ENCODE data around the gene PACC1. TPM values are rescaled to one million over a fixed set of nuclear protein-coding genes. Genes with fewer than 3 reads are reported as not detected.

The PACC1 gene
- polyA plus RNA-seq, 4 donors: 0.67 to 4.1 (median 2.5) TPM

DNA sequence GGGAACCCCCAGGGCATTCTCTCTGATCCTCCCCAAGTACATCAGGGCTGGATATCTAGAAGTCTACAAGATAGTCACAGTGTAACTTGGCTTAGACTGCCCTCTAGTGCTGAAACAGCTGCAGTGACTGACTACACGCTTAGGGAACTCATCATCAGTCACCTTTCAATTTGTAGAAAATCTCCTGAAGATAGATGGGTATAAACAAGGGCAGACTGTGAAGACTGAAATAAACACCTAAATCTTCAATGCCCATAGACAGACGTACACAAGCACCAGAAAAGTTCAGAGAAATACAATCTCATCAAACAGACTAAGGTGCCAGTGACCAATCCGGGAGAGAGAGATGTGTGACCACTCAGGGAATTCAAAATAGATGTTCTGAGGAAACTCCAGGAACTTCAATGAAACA, 46.6 kb downstream of the PACC1 start:
- WGBS, 3 donors: 69 to 74% (median 74%) methylated on average over 3 of the region's 3 CpGs
- Histone ChIP-seq H3K27me3 (ENCODE audit: control insufficient read depth in 3 of 3, insufficient read depth in 3 of 3, low read length in 3 of 3) (no peaks in the 10 kb centered on the region), H3K4me1 (ENCODE audit: control insufficient read depth in 3 of 3, insufficient read depth in 2 of 3, low read depth in 1 of 3, low read length in 2 of 3) (no peaks in the 10 kb centered on the region), H3K27ac (ENCODE audit: low read depth in 1 of 3, low read length in 2 of 3) (no peak overlapping the region), H3K4me3 (ENCODE audit: low read depth in 1 of 3, low read length in 3 of 3) (no peak overlapping the region), H3K36me3 (ENCODE audit: control insufficient read depth in 3 of 3, insufficient read depth in 2 of 3, low read depth in 1 of 3, low read length in 3 of 3) (peaks cover 2 to 24% (median 7%) of the 10 kb centered on the region in 3 donors), H3K9me3 (ENCODE audit: control insufficient read depth in 2 of 2, insufficient read depth in 1 of 2, low read depth in 1 of 2, low read length in 1 of 2) (peaks cover 0 to 21% of the 10 kb centered on the region in 2 donors)
- peak; percentile 48 to 77 for DNase-seq
- no peak for FAIRE-seq

- Histone ChIP-seq H3K9me3 (ENCODE audit: control insufficient read depth in 2 of 2, insufficient read depth in 1 of 2, low read depth in 1 of 2, low read length in 1 of 2) (peaks cover 0 to 21% of the 10 kb centered on the region in 2 donors), H3K4me3 (ENCODE audit: low read depth in 1 of 3, low read length in 3 of 3) (no peak overlapping the region), H3K4me1 (ENCODE audit: control insufficient read depth in 3 of 3, insufficient read depth in 2 of 3, low read depth in 1 of 3, low read length in 2 of 3) (no peaks in the 10 kb centered on the region), H3K27me3 (ENCODE audit: control insufficient read depth in 3 of 3, insufficient read depth in 3 of 3, low read length in 3 of 3) (no peaks in the 10 kb centered on the region), H3K36me3 (ENCODE audit: control insufficient read depth in 3 of 3, insufficient read depth in 2 of 3, low read depth in 1 of 3, low read length in 3 of 3) (peaks cover 2 to 24% (median 7%) of the 10 kb centered on the region in 3 donors), H3K27ac (ENCODE audit: low read depth in 1 of 3, low read length in 2 of 3) (no peak overlapping the region)
- 66 to 83% (median 71%) methylated on average over 2 of the region's 2 CpGs for WGBS, 3 donors
- no peak for FAIRE-seq
- DNase-seq: no peak
Observed at GRCh38 chr1:212367474-212368072, 47.1 kb downstream of the PACC1 start.

- H3K27ac ChIP-seq (ENCODE audit: low read depth in 1 of 3, low read length in 2 of 3): no peak overlapping the region
- no peaks in the 10 kb centered on the region for H3K4me1 ChIP-seq (ENCODE audit: control insufficient read depth in 3 of 3, insufficient read depth in 2 of 3, low read depth in 1 of 3, low read length in 2 of 3)
- H3K27me3 ChIP-seq (ENCODE audit: control insufficient read depth in 3 of 3, insufficient read depth in 3 of 3, low read length in 3 of 3): no peaks in the 10 kb centered on the region
- peaks cover 0 to 21% of the 10 kb centered on the region in 2 donors for H3K9me3 ChIP-seq (ENCODE audit: control insufficient read depth in 2 of 2, insufficient read depth in 1 of 2, low read depth in 1 of 2, low read length in 1 of 2)
- whole genome bisulfite sequencing, 3 donors: 71 to 75% (median 72%) methylated on average over 5 of the region's 5 CpGs
- no peak overlapping the region for H3K4me3 ChIP-seq (ENCODE audit: low read depth in 1 of 3, low read length in 3 of 3)
- H3K36me3 ChIP-seq (ENCODE audit: control insufficient read depth in 3 of 3, insufficient read depth in 2 of 3, low read depth in 1 of 3, low read length in 3 of 3): peaks cover 2 to 29% (median 10%) of the 10 kb centered on the region in 3 donors
- FAIRE-seq (no peak), DNase-seq (no peak)
Observed at GRCh38 chr1:212366901-212367300, 47.8 kb downstream of the PACC1 start.

GRCh38 chr1:212364985-212365384, 49.7 kb downstream of the PACC1 start:
- Histone ChIP-seq H3K36me3 (ENCODE audit: control insufficient read depth in 3 of 3, insufficient read depth in 2 of 3, low read depth in 1 of 3, low read length in 3 of 3) (peaks cover 5 to 26% (median 12%) of the 10 kb centered on the region in 3 donors), H3K27me3 (ENCODE audit: control insufficient read depth in 3 of 3, insufficient read depth in 3 of 3, low read length in 3 of 3) (no peaks in the 10 kb centered on the region), H3K9me3 (ENCODE audit: control insufficient read depth in 2 of 2, insufficient read depth in 1 of 2, low read depth in 1 of 2, low read length in 1 of 2) (peaks cover 0 to 14% of the 10 kb centered on the region in 2 donors), H3K4me1 (ENCODE audit: control insufficient read depth in 3 of 3, insufficient read depth in 2 of 3, low read depth in 1 of 3, low read length in 2 of 3) (peaks cover 0 to 3% (median 0%) of the 10 kb centered on the region in 3 donors), H3K4me3 (ENCODE audit: low read depth in 1 of 3, low read length in 3 of 3) (no peak overlapping the region), H3K27ac (ENCODE audit: low read depth in 1 of 3, low read length in 2 of 3) (no peak overlapping the region)
- no peak for FAIRE-seq
- DNase-seq: no peak
- 78 to 87% (median 84%) methylated on average over 7 of the region's 7 CpGs for WGBS, 3 donors

DNA sequence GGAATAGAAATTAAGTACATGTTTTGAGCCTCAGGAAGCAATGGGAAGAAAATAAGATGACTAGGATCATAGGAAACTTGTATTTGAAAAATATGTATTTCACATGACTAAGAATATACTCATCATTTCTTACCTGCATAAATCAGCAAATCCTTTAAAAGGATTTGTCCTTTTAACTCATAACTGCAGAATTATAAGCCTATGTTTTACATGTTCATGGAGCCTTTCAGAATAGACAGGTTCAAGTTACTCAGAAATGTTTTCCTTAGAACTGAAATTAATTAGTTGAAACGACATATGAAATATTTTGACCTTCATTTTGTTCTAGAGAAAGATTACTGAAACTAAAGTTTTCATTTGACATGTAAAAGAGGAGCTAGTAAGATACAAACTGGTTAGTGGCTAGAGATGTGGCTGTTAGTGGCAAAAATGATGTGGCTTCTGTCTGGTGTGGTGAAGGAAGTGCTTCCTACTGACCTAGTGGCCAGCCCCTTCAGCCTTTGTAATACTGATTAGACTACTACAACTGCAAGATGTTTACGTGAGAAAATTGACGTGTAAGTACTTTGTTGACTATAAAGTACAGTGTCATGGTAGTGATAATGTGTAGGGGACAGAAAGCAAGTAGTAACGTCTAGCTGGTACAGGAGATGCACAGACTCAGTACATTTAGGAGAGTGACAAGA, 54.7 kb downstream of the PACC1 start:
- 71 to 75% (median 73%) methylated on average over 4 of the region's 4 CpGs for WGBS, 3 donors
- Histone ChIP-seq H3K4me1 (ENCODE audit: control insufficient read depth in 3 of 3, insufficient read depth in 2 of 3, low read depth in 1 of 3, low read length in 2 of 3) (peaks cover 0 to 3% (median 0%) of the 10 kb centered on the region in 3 donors), H3K4me3 (ENCODE audit: low read depth in 1 of 3, low read length in 3 of 3) (no peak overlapping the region), H3K9me3 (ENCODE audit: control insufficient read depth in 2 of 2, insufficient read depth in 1 of 2, low read depth in 1 of 2, low read length in 1 of 2) (no peaks in the 10 kb centered on the region), H3K27ac (ENCODE audit: low read depth in 1 of 3, low read length in 2 of 3) (no peak overlapping the region), H3K27me3 (ENCODE audit: control insufficient read depth in 3 of 3, insufficient read depth in 3 of 3, low read length in 3 of 3) (no peaks in the 10 kb centered on the region), H3K36me3 (ENCODE audit: control insufficient read depth in 3 of 3, insufficient read depth in 2 of 3, low read depth in 1 of 3, low read length in 3 of 3) (peaks cover 3 to 16% (median 9%) of the 10 kb centered on the region in 3 donors)
- FAIRE-seq (no peak), DNase-seq (no peak)

DNA sequence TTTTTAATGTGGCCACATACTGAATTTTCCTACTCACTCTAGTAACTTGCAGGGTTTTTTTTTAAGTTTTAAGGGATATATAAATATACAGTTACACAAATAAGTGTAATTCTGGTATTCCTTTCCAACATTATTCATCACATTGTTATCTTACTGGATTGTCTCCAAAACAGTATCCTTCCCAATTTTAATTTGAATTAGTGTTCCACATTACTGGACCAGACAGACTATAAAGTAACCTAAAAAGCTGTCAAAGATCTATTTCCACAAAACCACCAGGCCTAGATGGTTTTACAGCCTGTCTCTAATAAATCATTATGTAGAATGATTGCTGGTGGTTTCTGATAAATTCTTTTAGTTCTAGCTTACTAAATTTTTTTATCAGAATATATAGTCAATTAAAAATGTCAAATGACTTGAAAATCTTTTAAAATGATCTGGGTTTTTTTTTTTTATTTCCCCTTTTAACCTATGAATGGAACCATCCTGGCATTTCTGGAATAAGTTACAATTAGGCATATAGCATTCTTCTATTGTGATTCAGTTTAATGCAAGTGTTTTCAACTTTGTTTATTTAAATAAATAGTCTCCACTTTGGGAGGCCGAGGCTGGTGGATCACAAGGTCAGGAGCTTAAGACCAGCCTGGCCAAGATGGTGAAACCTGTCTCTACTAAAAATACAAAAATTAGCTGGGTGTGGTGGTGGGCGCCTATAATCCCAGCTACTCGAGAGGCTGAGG, 59.3 kb downstream of the PACC1 start:
- H3K36me3 ChIP-seq (ENCODE audit: control insufficient read depth in 3 of 3, insufficient read depth in 2 of 3, low read depth in 1 of 3, low read length in 3 of 3): peaks cover 6 to 28% (median 20%) of the 10 kb centered on the region in 3 donors
- FAIRE-seq: no peak
- no peak overlapping the region for H3K4me3 ChIP-seq (ENCODE audit: low read depth in 1 of 3, low read length in 3 of 3)
- 91 to 95% (median 93%) methylated on average over 3 of the region's 3 CpGs for WGBS, 3 donors
- no peak overlapping the region for H3K27ac ChIP-seq (ENCODE audit: low read depth in 1 of 3, low read length in 2 of 3)
- no peaks in the 10 kb centered on the region for H3K9me3 ChIP-seq (ENCODE audit: control insufficient read depth in 2 of 2, insufficient read depth in 1 of 2, low read depth in 1 of 2, low read length in 1 of 2)
- H3K27me3 ChIP-seq (ENCODE audit: control insufficient read depth in 3 of 3, insufficient read depth in 3 of 3, low read length in 3 of 3): no peaks in the 10 kb centered on the region
- no peak for DNase-seq
- H3K4me1 ChIP-seq (ENCODE audit: control insufficient read depth in 3 of 3, insufficient read depth in 2 of 3, low read depth in 1 of 3, low read length in 2 of 3): peaks cover 0 to 2% (median 0%) of the 10 kb centered on the region in 3 donors

- no peaks in the 10 kb centered on the region for H3K27me3 ChIP-seq (ENCODE audit: control insufficient read depth in 3 of 3, insufficient read depth in 3 of 3, low read length in 3 of 3)
- H3K4me1 ChIP-seq (ENCODE audit: control insufficient read depth in 3 of 3, insufficient read depth in 2 of 3, low read depth in 1 of 3, low read length in 2 of 3): no peaks in the 10 kb centered on the region
- no peaks in the 10 kb centered on the region for H3K9me3 ChIP-seq (ENCODE audit: control insufficient read depth in 2 of 2, insufficient read depth in 1 of 2, low read depth in 1 of 2, low read length in 1 of 2)
- H3K36me3 ChIP-seq (ENCODE audit: control insufficient read depth in 3 of 3, insufficient read depth in 2 of 3, low read depth in 1 of 3, low read length in 3 of 3): peaks cover 6 to 31% (median 20%) of the 10 kb centered on the region in 3 donors
- no peak overlapping the region for H3K4me3 ChIP-seq (ENCODE audit: low read depth in 1 of 3, low read length in 3 of 3)
- DNase-seq (no peak), FAIRE-seq (no peak)
- 83 to 96% (median 94%) methylated on average over 3 of the region's 3 CpGs for WGBS, 3 donors
- H3K27ac ChIP-seq (ENCODE audit: low read depth in 1 of 3, low read length in 2 of 3): no peak overlapping the region
Observed at GRCh38 chr1:212354464-212354863, 60.2 kb downstream of the PACC1 start.

GRCh38 chr1:212353181-212353580, 61.5 kb downstream of the PACC1 start:
- no peaks in the 10 kb centered on the region for H3K27me3 ChIP-seq (ENCODE audit: control insufficient read depth in 3 of 3, insufficient read depth in 3 of 3, low read length in 3 of 3)
- FAIRE-seq: no peak
- H3K9me3 ChIP-seq (ENCODE audit: control insufficient read depth in 2 of 2, insufficient read depth in 1 of 2, low read depth in 1 of 2, low read length in 1 of 2): no peaks in the 10 kb centered on the region
- no peak overlapping the region for H3K4me3 ChIP-seq (ENCODE audit: low read depth in 1 of 3, low read length in 3 of 3)
- DNase-seq: no peak
- H3K27ac ChIP-seq (ENCODE audit: low read depth in 1 of 3, low read length in 2 of 3): no peak overlapping the region
- 81 to 89% (median 85%) methylated on average over 2 of the region's 2 CpGs for WGBS, 3 donors
- H3K4me1 ChIP-seq (ENCODE audit: control insufficient read depth in 3 of 3, insufficient read depth in 2 of 3, low read depth in 1 of 3, low read length in 2 of 3): no peaks in the 10 kb centered on the region
- H3K36me3 ChIP-seq (ENCODE audit: control insufficient read depth in 3 of 3, insufficient read depth in 2 of 3, low read depth in 1 of 3, low read length in 3 of 3): peaks cover 6 to 31% (median 18%) of the 10 kb centered on the region in 3 donors
